GM12878 (cell line): ENCODE measurements around the gene GALR1. TPM values are rescaled to one million over a fixed set of nuclear protein-coding genes. Genes with fewer than 3 reads are reported as not detected.

Source experiments
- ATAC-seq: fragments of 200-7000 bp; cut with Tn5 transposase; 3 replicates; pipeline ENCODE4 v1.9.1; 2020; ENCODE audit warnings: mild to moderate bottlenecking, moderate library complexity
- BruUV-seq: library from RNA; stranded (reverse); fragments of 400-500 nt; replicated peaks from 2 replicates; lab custom pipeline; 2021; lab: Mats Ljungman, UMichigan
- CTCF ChIA-PET: fragments of 300-600 bp; sonication (Branson Sonifier 250); formaldehyde crosslinking; extraction: SDS; loops from one replicate; lab custom pipeline; 2021; ENCODE audit warnings: inconsistent platforms; lab: Yijun Ruan, JAX
- POLR2A ChIA-PET: fragments of 350-600 bp; formaldehyde crosslinking; extraction: SDS; loops from one replicate; lab custom pipeline; 2021; ENCODE audit warnings: inconsistent platforms; lab: Charles Lee
- RAD21 ChIA-PET: fragments of 300-600 bp; sonication (Branson Sonifier 250); formaldehyde crosslinking; loops from one replicate; lab custom pipeline; 2023; ENCODE audit warnings: antibody characterized with exemption; ENCODE audit not compliant: unreplicated experiment; lab: Charles Lee
- SMC1A ChIA-PET: fragments of 300-600 bp; sonication (Branson Sonifier 250); formaldehyde crosslinking; loops from one replicate; lab custom pipeline; 2023; ENCODE audit not compliant: unreplicated experiment, uncharacterized antibody; lab: Charles Lee
- DNase-seq: peaks from one replicate; pipeline ENCODE4 v3.0.0-alpha.2; 2011; ENCODE audit warnings: low read depth, low spot score
- FAIRE-seq: peaks from 3 replicates; lab custom pipeline; 2011; peaks lifted over from hg19 to GRCh38; lab: Jason Lieb, UNC
- H2AFZ ChIP-seq: 2 replicates; pipeline ENCODE4 v1.6.0; 2011; ENCODE audit warnings: low read depth, low read length, control low read depth; ENCODE audit not compliant: control insufficient read depth
- H3K27ac ChIP-seq: 2 replicates; pipeline ENCODE4 v1.5.1; 2011; ENCODE audit warnings: control low read depth; ENCODE audit not compliant: control insufficient read depth, insufficient read depth
- H3K27me3 ChIP-seq, 2 experiments: replicated peaks in 1 of 2; 2 replicates each; pipeline versions ENCODE4 v1.6.0 to v1.6.1; 2011; ENCODE audit warnings: low read length in 1 of 2; ENCODE audit not compliant: control insufficient read depth in 2 of 2, insufficient read depth in 2 of 2
- H3K36me3 ChIP-seq, 2 experiments: 2 replicates each; pipeline ENCODE4 v1.5.1; 2011; ENCODE audit warnings: low read length in 1 of 2; ENCODE audit not compliant: control insufficient read depth in 2 of 2, insufficient read depth in 2 of 2
- H3K4me1 ChIP-seq: 2 replicates; pipeline ENCODE4 v1.6.1; 2011; ENCODE audit warnings: mild to moderate bottlenecking, low read length, moderate library complexity, mixed read lengths; ENCODE audit not compliant: control insufficient read depth, insufficient read depth
- H3K4me2 ChIP-seq: 2 replicates; pipeline ENCODE4 v1.6.0; 2011; ENCODE audit warnings: control low read depth; ENCODE audit not compliant: control insufficient read depth, insufficient read depth
- H3K4me3 ChIP-seq: fragments of 200-600 bp; sonication (generic); 2 replicates; pipeline ENCODE4 v1.5.1; 2016
- H3K79me2 ChIP-seq: 2 replicates; pipeline ENCODE4 v1.6.0; 2011; ENCODE audit warnings: low read length; ENCODE audit not compliant: control insufficient read depth, insufficient read depth
- H3K9ac ChIP-seq: 2 replicates; pipeline ENCODE4 v1.8.0; 2011; ENCODE audit warnings: low read length, control low read depth, mixed read lengths; ENCODE audit not compliant: control insufficient read depth, insufficient read depth
- H3K9me3 ChIP-seq: replicated peaks from 3 replicates; pipeline ENCODE4 v1.5.1; 2011; ENCODE audit warnings: mild to moderate bottlenecking, low read length; ENCODE audit not compliant: control insufficient read depth, insufficient read depth
- H4K20me1 ChIP-seq: 2 replicates; pipeline ENCODE4 v1.6.0; 2011; ENCODE audit not compliant: control insufficient read depth, insufficient read depth
- EP300 ChIP-seq, 2 experiments: fragments of 150-350 bp in 1 of 2; IDR thresholded peaks; 2 replicates each; pipeline ENCODE4 v1.6.1; 2011 to 2012; ENCODE audit warnings: low read depth in 2 of 2, low read length in 2 of 2, borderline replicate concordance in 1 of 2, improper control_type of control experiment in 1 of 2, inconsistent platforms in 1 of 2; ENCODE audit not compliant: control insufficient read depth in 1 of 2
- KLF5 ChIP-seq: fragments of 450-650 bp; IDR thresholded peaks from 2 replicates; pipeline ENCODE4 v1.6.1; 2014; ENCODE audit warnings: mild to moderate bottlenecking; ENCODE audit not compliant: partially characterized antibody
- SREBF1 ChIP-seq: IDR thresholded peaks from 2 replicates; pipeline ENCODE4 v1.6.1; 2012; ENCODE audit warnings: mild to moderate bottlenecking, low read length
- YBX1 ChIP-seq: fragments of 450-650 bp; IDR thresholded peaks from 2 replicates; pipeline ENCODE4 v1.6.1; 2016; ENCODE audit warnings: antibody characterized with exemption
- ZNF24 ChIP-seq: fragments of 450-650 bp; IDR thresholded peaks from 2 replicates; pipeline ENCODE4 v1.6.1; 2017; ENCODE audit warnings: antibody characterized with exemption, mild to moderate bottlenecking
- WGBS: methylation state at CpG from one replicate; pipeline ENCODE4 v1.1.6; 2016; ENCODE audit warnings: low lambda C conversion rate; ENCODE audit not compliant: insufficient replicate concordance, insufficient coverage; ENCODE audit errors: missing lambda C conversion rate; 5-methylcytosine and 5-hydroxymethylcytosine counted together
- in situ Hi-C: fragments of 300-500 bp; cut with MboI; formaldehyde crosslinking; loops from 9 replicates; pipeline ENCODE4 v1.14.3; 2018; ENCODE audit warnings: mixed read lengths
- intact Hi-C: fragments of 100-400 bp; cut with micrococcal nuclease; formaldehyde crosslinking; loops from one replicate; pipeline ENCODE4 v1.14.2; 2022; ENCODE audit not compliant: unreplicated experiment
- polyA plus RNA-seq, 11 experiments: library from polyadenylated mRNA; depleted of rRNA in 4 of 11; unstranded in 6 of 11; stranded (reverse) in 5 of 11; fragments of >200 nt; fragmentation: Nextera tagmentation in 4 of 11; fragmentation: Illumina TruSeq in 1 of 11; extraction: Ambion mirVana in 4 of 11; extraction: Trizol in 1 of 11; gene quantifications; 1 replicate in 1 of 11; 2 replicates in 10 of 11; pipeline versions ENCODE4 v1.2.1 to v1.2.3, GENCODE V29; 2011 to 2016; ENCODE audit warnings: inconsistent platforms in 2 of 11, missing spikeins in 2 of 11, low read depth in 1 of 11
- total RNA-seq, 4 experiments: library from RNA; depleted of rRNA in 3 of 4; stranded (reverse); fragments of >200 nt in 3 of 4; fragmentation: Illumina TruSeq in 1 of 4; extraction: Trizol in 1 of 4; gene quantifications; 2 replicates each; pipeline versions ENCODE4 v1.2.1 to v1.2.3, GENCODE V29; 2013 to 2021
- TF ChIP-seq, protein P1 (sequence below): IDR thresholded peaks from 2 replicates; pipeline ENCODE4 v1.6.1; 2011; ENCODE audit warnings: borderline replicate concordance, low read depth, mild to moderate bottlenecking, moderate library complexity, mixed read lengths, low read length; ENCODE audit not compliant: insufficient read depth; ENCODE audit errors: extremely low read length
- TF ChIP-seq, protein P2 (sequence below): fragments of 450-650 bp; IDR thresholded peaks from 2 replicates; pipeline ENCODE4 v1.6.1; 2017; ENCODE audit warnings: mild to moderate bottlenecking
- TF ChIP-seq, protein P3 (sequence below): IDR thresholded peaks from 2 replicates; pipeline ENCODE4 v1.6.1; 2012; ENCODE audit warnings: low read depth, low read length, improper control_type of control experiment

The GALR1 gene
- total and polyA plus RNA-seq, 10 of the 15 experiments (the other 5 are each of a cell fraction or from before 2014, with no cell fraction given): not detected

DNA sequence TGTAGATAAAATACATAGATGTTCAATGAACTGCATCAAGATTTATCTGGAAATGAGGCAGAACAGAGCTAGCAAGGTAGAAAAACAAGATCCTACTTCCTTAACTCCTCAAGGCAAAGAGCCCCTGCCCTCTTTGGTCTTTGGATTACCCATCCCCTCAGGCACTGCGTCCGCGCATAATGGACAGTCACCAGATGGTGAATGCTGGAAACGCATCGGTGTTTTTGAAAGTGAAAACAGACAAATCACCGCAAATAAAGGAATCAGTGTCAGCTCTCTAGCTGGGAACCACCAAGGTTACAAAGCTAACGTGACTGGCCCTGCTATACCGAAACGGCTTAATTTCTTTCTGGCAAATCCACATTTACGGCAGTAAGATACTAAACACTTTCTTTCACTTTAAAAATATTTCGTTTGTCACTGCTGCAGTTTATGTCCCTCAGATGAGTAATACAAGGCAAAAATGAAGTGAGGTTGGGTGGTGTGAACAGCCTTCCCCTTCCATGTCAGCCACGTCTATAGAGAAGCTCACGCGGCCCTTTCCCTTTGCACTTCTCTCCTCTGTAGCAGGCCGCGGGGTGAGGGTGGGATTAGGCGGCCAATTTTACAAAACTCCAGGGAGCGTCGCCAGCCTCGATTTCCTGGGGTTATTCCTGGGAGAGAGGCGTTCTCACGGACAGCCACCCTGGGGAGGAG lies 627 bp upstream of the GALR1 start:
- no TSS peak for BruUV-seq
- no peak overlapping the region for H3K4me3 ChIP-seq
- no peaks in the 10 kb centered on the region for H3K36me3 ChIP-seq
- WGBS: 35% methylated on average over 19 of the region's 22 CpGs
- in situ Hi-C loops (no loop called here), intact Hi-C loops (no loop called here)
- H2AFZ ChIP-seq: no peak overlapping the region
- no peaks in the 10 kb centered on the region for H3K4me1 ChIP-seq
- ATAC-seq (no peak), FAIRE-seq (no peak), DNase-seq (no peak)
- CTCF ChIA-PET: no interaction called here
- H3K9ac ChIP-seq: no peak overlapping the region
- no peaks in the 10 kb centered on the region for H4K20me1 ChIP-seq
- H3K9me3 ChIP-seq: peaks cover 3% of the 10 kb centered on the region; the same call in 2 of the 3 replicates
- RAD21 ChIA-PET: no interaction called here
- H3K4me2 ChIP-seq: no peak overlapping the region
- TF ChIP-seq, protein P1, sequence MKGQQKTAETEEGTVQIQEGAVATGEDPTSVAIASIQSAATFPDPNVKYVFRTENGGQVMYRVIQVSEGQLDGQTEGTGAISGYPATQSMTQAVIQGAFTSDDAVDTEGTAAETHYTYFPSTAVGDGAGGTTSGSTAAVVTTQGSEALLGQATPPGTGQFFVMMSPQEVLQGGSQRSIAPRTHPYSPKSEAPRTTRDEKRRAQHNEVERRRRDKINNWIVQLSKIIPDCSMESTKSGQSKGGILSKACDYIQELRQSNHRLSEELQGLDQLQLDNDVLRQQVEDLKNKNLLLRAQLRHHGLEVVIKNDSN: no peak
- TF ChIP-seq, protein P2, sequence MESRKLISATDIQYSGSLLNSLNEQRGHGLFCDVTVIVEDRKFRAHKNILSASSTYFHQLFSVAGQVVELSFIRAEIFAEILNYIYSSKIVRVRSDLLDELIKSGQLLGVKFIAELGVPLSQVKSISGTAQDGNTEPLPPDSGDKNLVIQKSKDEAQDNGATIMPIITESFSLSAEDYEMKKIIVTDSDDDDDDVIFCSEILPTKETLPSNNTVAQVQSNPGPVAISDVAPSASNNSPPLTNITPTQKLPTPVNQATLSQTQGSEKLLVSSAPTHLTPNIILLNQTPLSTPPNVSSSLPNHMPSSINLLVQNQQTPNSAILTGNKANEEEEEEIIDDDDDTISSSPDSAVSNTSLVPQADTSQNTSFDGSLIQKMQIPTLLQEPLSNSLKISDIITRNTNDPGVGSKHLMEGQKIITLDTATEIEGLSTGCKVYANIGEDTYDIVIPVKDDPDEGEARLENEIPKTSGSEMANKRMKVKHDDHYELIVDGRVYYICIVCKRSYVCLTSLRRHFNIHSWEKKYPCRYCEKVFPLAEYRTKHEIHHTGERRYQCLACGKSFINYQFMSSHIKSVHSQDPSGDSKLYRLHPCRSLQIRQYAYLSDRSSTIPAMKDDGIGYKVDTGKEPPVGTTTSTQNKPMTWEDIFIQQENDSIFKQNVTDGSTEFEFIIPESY: no peak
- no peak for TF ChIP-seq KLF5
- no peak for TF ChIP-seq EP300 (IDR thresholded peaks at IDR 0.05; ENCODE audit: borderline replicate concordance in 1 of 2, control insufficient read depth in 1 of 2, low read depth in 2 of 2, low read length in 2 of 2)
- no peak for TF ChIP-seq ZNF24
- TF ChIP-seq, protein P3, sequence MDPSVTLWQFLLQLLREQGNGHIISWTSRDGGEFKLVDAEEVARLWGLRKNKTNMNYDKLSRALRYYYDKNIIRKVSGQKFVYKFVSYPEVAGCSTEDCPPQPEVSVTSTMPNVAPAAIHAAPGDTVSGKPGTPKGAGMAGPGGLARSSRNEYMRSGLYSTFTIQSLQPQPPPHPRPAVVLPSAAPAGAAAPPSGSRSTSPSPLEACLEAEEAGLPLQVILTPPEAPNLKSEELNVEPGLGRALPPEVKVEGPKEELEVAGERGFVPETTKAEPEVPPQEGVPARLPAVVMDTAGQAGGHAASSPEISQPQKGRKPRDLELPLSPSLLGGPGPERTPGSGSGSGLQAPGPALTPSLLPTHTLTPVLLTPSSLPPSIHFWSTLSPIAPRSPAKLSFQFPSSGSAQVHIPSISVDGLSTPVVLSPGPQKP: no peak
- no peak for TF ChIP-seq SREBF1
- TF ChIP-seq YBX1: no peak
- H3K27ac ChIP-seq: no peak overlapping the region
- SMC1A ChIA-PET: no interaction called here
- no peaks in the 10 kb centered on the region for H3K79me2 ChIP-seq
- POLR2A ChIA-PET: no interaction called here
- H3K27me3 ChIP-seq: no peaks in the 10 kb centered on the region; a peak in 2 of 4 replicates
